PC-3 (cell line): Measurements from ENCODE around the gene TNFRSF18. TPM values are rescaled to one million over a fixed set of nuclear protein-coding genes. Genes with fewer than 3 reads are reported as not detected.
A peak's percentile ranks its signal among the peaks of the same experiment; 100 is the strongest.

ENCODE experiments used
- ATAC-seq: fragments of 200-7000 bp; cut with Tn5 transposase; 2 replicates; pipeline ENCODE4 v1.9.1; 2020; ENCODE audit warnings: mild to moderate bottlenecking, moderate library complexity
- BruUV-seq: library from RNA; stranded (reverse); fragments of 400-500 nt; replicated peaks from 2 replicates; lab custom pipeline; 2021; lab: Mats Ljungman, UMichigan
- CTCF ChIA-PET: fragments of 300-600 bp; sonication (Branson Sonifier 250); formaldehyde crosslinking; loops from one replicate; lab custom pipeline; 2022; ENCODE audit warnings: antibody characterized with exemption; lab: Charles Lee
- POLR2A ChIA-PET: fragments of 300-600 bp; sonication (Branson Sonifier 250); formaldehyde crosslinking; loops from one replicate; lab custom pipeline; 2022; ENCODE audit warnings: antibody characterized with exemption; ENCODE audit not compliant: unreplicated experiment; lab: Charles Lee
- DNase-seq: peaks from one replicate; pipeline ENCODE4 v3.0.0-alpha.2; 2015
- H2AFZ ChIP-seq: fragments of 300-600 bp; sonication (generic); 2 replicates; pipeline ENCODE4 v1.6.0; 2016; ENCODE audit warnings: antibody characterized with exemption, low read length
- H3F3A ChIP-seq: fragments of 300-600 bp; sonication (generic); one replicate; pipeline ENCODE4 v1.6.0; 2017; ENCODE audit warnings: antibody characterized with exemption, low read length, control low read depth, mild to moderate bottlenecking; ENCODE audit not compliant: unreplicated experiment
- H3K27ac ChIP-seq: fragments of 300-600 bp; sonication (generic); 2 replicates; pipeline ENCODE4 v1.5.1; 2016; ENCODE audit warnings: mild to moderate bottlenecking, low read length
- H3K27me3 ChIP-seq: fragments of 300-600 bp; sonication (generic); 2 replicates; pipeline ENCODE4 v1.6.1; 2016; ENCODE audit warnings: low read length, mixed read lengths
- H3K36me3 ChIP-seq: fragments of 300-600 bp; sonication (generic); 2 replicates; pipeline ENCODE4 v1.6.1; 2016; ENCODE audit warnings: low read depth, mixed run types, low read length, mixed read lengths
- H3K4me1 ChIP-seq: fragments of 300-600 bp; sonication (generic); 2 replicates; pipeline ENCODE4 v1.5.1; 2016; ENCODE audit warnings: low read length; ENCODE audit not compliant: insufficient read depth
- H3K4me2 ChIP-seq: fragments of 300-600 bp; sonication (generic); 2 replicates; pipeline ENCODE4 v1.6.0; 2016; ENCODE audit warnings: low read length
- H3K4me3 ChIP-seq: fragments of 300-600 bp; sonication (generic); 2 replicates; pipeline ENCODE4 v1.5.1; 2016; ENCODE audit warnings: mild to moderate bottlenecking, low read length, mixed read lengths
- H3K79me2 ChIP-seq: fragments of 300-600 bp; sonication (generic); 2 replicates; pipeline ENCODE4 v1.6.1; 2017; ENCODE audit warnings: low read length, mixed read lengths
- H3K9ac ChIP-seq: fragments of 300-600 bp; sonication (generic); 2 replicates; pipeline ENCODE4 v1.6.0; 2016; ENCODE audit warnings: mild to moderate bottlenecking, low read length
- H3K9me2 ChIP-seq: fragments of 300-600 bp; sonication (generic); replicated peaks from 2 replicates; pipeline ENCODE4 v1.6.1; 2016; ENCODE audit warnings: mixed run types, low read length, mixed read lengths
- H3K9me3 ChIP-seq: fragments of 300-600 bp; sonication (generic); 2 replicates; pipeline ENCODE4 v1.6.1; 2016; ENCODE audit warnings: low read length, mixed read lengths
- H4K20me1 ChIP-seq: fragments of 300-600 bp; sonication (generic); 2 replicates; pipeline ENCODE4 v1.6.1; 2016; ENCODE audit warnings: low read length, mixed read lengths
- CTCF ChIP-seq: fragments of 300-600 bp; sonication (generic); conservative IDR thresholded peaks from 2 replicates; pipeline ENCODE4 v1.5.1; 2017; ENCODE audit warnings: antibody characterized with exemption, low read depth, mild to moderate bottlenecking, low read length
- EZH2 ChIP-seq: fragments of 300-600 bp; sonication (generic); IDR thresholded peaks from one replicate; pipeline ENCODE4 v1.6.1; 2017; ENCODE audit warnings: antibody characterized with exemption, mild to moderate bottlenecking, low read length; ENCODE audit not compliant: unreplicated experiment
- EZH2phosphoT487 ChIP-seq: fragments of 300-600 bp; sonication (generic); IDR thresholded peaks from 2 replicates; pipeline ENCODE4 v1.6.1; 2018; ENCODE audit warnings: mild to moderate bottlenecking, antibody characterized with exemption, low read length, borderline replicate concordance
- intact Hi-C: fragments of 100-400 bp; cut with micrococcal nuclease; formaldehyde crosslinking; loops from 2 replicates; pipeline ENCODE4 v1.9.0; 2023
- total RNA-seq: library from RNA; depleted of rRNA; stranded (reverse); fragments of >200 nt; gene quantifications from 2 replicates; pipeline ENCODE4 v1.2.3, GENCODE V29; 2014

TNFRSF18 gene
- total RNA-seq, 1 experiment from 2014 or later, result 87.2 TPM

GRCh38 chr1:1167398-1167821 is 39.0 kb downstream of the TNFRSF18 start:
- CTCF ChIA-PET, result no interaction called here

DNA sequence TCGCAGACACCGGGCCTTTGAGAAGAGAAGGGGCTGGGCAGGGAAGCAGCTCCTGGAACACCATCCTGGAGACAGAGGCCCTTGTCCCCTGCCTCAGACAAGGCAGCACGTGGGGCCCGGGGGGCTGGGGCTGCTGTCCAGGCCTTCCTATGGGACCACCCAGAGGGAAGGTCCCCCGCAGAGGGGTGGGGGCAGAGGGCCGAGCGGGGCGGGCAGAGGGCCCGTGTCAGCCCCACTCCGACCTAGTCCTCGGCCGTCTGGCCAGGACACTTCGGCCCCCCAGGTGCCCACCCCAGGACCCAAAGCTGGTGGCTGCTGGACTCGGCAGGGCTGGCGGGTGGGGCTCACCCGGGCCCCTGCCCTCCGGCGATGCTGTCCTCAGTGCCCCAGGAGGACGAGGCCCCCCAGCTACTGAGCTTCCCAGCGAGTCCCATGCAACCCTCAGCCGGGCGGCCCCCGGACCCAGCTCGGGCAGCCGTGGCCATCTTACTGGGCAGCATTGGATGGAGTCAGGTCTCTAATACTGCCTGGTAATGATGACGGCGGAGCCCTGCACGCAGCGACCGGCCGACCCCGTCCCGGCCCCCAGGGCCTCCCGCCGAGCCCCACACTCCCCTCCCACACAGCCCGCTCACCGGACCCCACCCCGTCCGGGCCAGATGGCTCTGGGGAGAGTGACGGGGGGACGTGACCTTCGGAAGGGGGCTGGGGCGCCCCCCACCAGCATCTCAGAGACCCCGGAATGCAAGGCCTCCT is 39.6 kb downstream of the TNFRSF18 start:
- Histone ChIP-seq H3K27me3 (no peaks in the 10 kb centered on the region), H3K27ac (no peak overlapping the region), H2AFZ (no peak overlapping the region), H3K4me3 (no peak overlapping the region), H3K9me2 (no peaks in the 10 kb centered on the region), H3K9ac (no peak overlapping the region), H3K79me2 (peaks cover 73% of the 10 kb centered on the region), H3F3A (no peaks in the 10 kb centered on the region), H3K36me3 (no peaks in the 10 kb centered on the region; the same call in 1 of the 2 replicates), H4K20me1 (peaks cover 45% of the 10 kb centered on the region), H3K9me3 (no peaks in the 10 kb centered on the region), H3K4me1 (peaks cover 17% of the 10 kb centered on the region), H3K4me2 (no peak overlapping the region)
- no TSS peak for BruUV-seq
- ChIA-PET CTCF (no interaction called here), POLR2A (no interaction called here)
- intact Hi-C loops, result no loop called here
- no peak for TF ChIP-seq EZH2
- no peak for TF ChIP-seq CTCF
- TF ChIP-seq EZH2phosphoT487, result no peak
- no peak for DNase-seq
- ATAC-seq, result no peak

More at GRCh38 chr1:1167398-1167821, 39.0 kb downstream of the TNFRSF18 start:
- DNase-seq, result no peak
- peaks cover 73% of the 10 kb centered on the region for H3K79me2 ChIP-seq
- no peaks in the 10 kb centered on the region; the same call in 1 of the 2 replicates for H3K36me3 ChIP-seq
- H3K9me2 ChIP-seq, result no peaks in the 10 kb centered on the region
- H2AFZ ChIP-seq, result no peak overlapping the region
- no peak overlapping the region for H3K9ac ChIP-seq
- TF ChIP-seq EZH2phosphoT487 (no peak), EZH2 (no peak), CTCF (no peak)
- no peak overlapping the region for H3K4me2 ChIP-seq
- peaks cover 13% of the 10 kb centered on the region for H3K4me1 ChIP-seq
- no TSS peak for BruUV-seq
- peaks cover 48% of the 10 kb centered on the region for H4K20me1 ChIP-seq
- intact Hi-C loops, result no loop called here
- POLR2A ChIA-PET, result no interaction called here
- no peak overlapping the region for H3K4me3 ChIP-seq
- H3F3A ChIP-seq, result no peaks in the 10 kb centered on the region
- no peaks in the 10 kb centered on the region for H3K27me3 ChIP-seq
- H3K27ac ChIP-seq, result no peak overlapping the region
- ATAC-seq, result no peak
- no peaks in the 10 kb centered on the region for H3K9me3 ChIP-seq

DNA sequence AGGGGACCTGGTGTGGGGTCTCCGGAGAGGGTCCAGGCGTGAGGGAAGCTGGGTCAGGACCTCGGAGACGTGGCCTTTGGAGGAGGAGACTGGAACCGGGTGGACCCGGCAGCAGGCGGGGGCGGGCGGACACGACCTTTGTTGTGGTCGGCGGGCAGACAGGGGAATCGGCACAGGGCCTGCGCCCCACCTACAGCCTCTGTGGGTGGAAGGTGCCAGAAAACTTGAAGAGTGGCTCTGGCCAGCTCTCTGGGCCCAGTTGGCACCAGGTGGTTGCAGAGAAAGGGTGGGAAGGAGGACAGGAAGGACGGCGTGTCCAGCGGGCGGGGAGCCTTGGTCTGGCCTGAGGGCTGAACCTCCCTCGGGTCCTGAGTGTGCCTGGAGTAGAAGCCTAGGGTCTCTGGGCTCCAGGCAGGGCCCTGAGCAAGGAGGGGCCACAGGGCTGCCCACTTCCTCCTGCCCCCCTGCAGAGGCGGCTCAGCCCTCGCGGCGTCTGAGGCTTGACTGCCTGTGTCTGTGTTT is 40.4 kb downstream of the TNFRSF18 start:
- POLR2A ChIA-PET, result no interaction called here
- peak overlapping the region; percentile 77 for H3K9ac ChIP-seq
- TF ChIP-seq EZH2phosphoT487, result no peak
- no peak for TF ChIP-seq CTCF
- TF ChIP-seq EZH2, result no peak

More for the DNA sequence above, 40.4 kb downstream of the TNFRSF18 start:
- Histone ChIP-seq H3K79me2 (peaks cover 73% of the 10 kb centered on the region), H3K4me2 (peak overlapping the region; percentile 82), H2AFZ (no peak overlapping the region), H3K4me1 (peaks cover 17% of the 10 kb centered on the region), H3K9me2 (no peaks in the 10 kb centered on the region), H3K9me3 (no peaks in the 10 kb centered on the region), H3K27me3 (no peaks in the 10 kb centered on the region), H3K27ac (peak overlapping the region; percentile 73), H3K4me3 (peak overlapping the region; percentile 90), H3F3A (no peaks in the 10 kb centered on the region), H3K36me3 (no peaks in the 10 kb centered on the region; the same call in 1 of the 2 replicates), H4K20me1 (peaks cover 44% of the 10 kb centered on the region)
- DNase-seq (peak; percentile 31), ATAC-seq (peak; percentile 5)
- intact Hi-C loops, result loop anchor here (2.0 kb wide), 2 partner anchors 43 to 65 kb away; no protein-coding TSS in a partner anchor
- no TSS peak for BruUV-seq
- CTCF ChIA-PET, result interaction anchor here (2.8 kb wide), 1 partner anchor 44 kb away, joined by 16 read pairs; no protein-coding TSS in a partner anchor
